Vagina (tissue), 2 donors: Measurements from ENCODE around the gene PHLDB2.
A peak's percentile ranks its signal among the peaks of the same experiment; 100 is the strongest.

Source experiments
- CTCF ChIP-seq, 3 experiments: fragments of 450-650 bp in 2 of 3; fragments of 200-600 bp in 1 of 3; sonication (generic) in 1 of 3; IDR thresholded peaks; one replicate each; pipeline ENCODE4 v1.5.1; 2017 to 2019; ENCODE audit warnings: antibody characterized with exemption in 3 of 3, mild to moderate bottlenecking in 2 of 3, moderate library complexity in 2 of 3
- POLR2A ChIP-seq, 2 donors: fragments of 450-650 bp; IDR thresholded peaks; one replicate each; pipeline ENCODE4 v1.6.1; 2017; ENCODE audit warnings: antibody characterized with exemption in 2 of 2, mild to moderate bottlenecking in 2 of 2, moderate library complexity in 2 of 2
- POLR2AphosphoS5 ChIP-seq, 2 donors: sonication (generic); formaldehyde crosslinking; IDR thresholded peaks; one replicate each; pipeline ENCODE4 v1.9.0; 2017; ENCODE audit warnings: antibody characterized with exemption in 2 of 2, mild to moderate bottlenecking in 2 of 2, low read depth in 1 of 2; ENCODE audit not compliant: insufficient read depth in 1 of 2

- TF ChIP-seq POLR2A (IDR thresholded peaks at IDR 0.05) (no peak), CTCF (IDR thresholded peaks at IDR 0.05) (peak in 1 of 3 experiments; percentile 14), POLR2AphosphoS5 (IDR thresholded peaks at IDR 0.05; ENCODE audit: insufficient read depth in 1 of 2, low read depth in 1 of 2) (no peak)
Measured at GRCh38 chr3:111864821-111865656, 6.0 kb downstream of the PHLDB2 start.
